Hepatocyte (in vitro differentiated cells): ENCODE results near the gene FLT1.

Experiments
- EZH2 ChIP-seq: fragments of 200-600 bp; sonication (generic); IDR thresholded peaks from 2 replicates; pipeline ENCODE4 v1.6.1; 2016; ENCODE audit warnings: antibody characterized with exemption, mild to moderate bottlenecking, borderline replicate concordance
- TF ChIP-seq, protein P1 (sequence below): fragments of 200-600 bp; sonication (generic); IDR thresholded peaks from 2 replicates; pipeline ENCODE4 v1.5.1; 2016; ENCODE audit warnings: antibody characterized with exemption, mild to moderate bottlenecking; ENCODE audit not compliant: poor library complexity

DNA sequence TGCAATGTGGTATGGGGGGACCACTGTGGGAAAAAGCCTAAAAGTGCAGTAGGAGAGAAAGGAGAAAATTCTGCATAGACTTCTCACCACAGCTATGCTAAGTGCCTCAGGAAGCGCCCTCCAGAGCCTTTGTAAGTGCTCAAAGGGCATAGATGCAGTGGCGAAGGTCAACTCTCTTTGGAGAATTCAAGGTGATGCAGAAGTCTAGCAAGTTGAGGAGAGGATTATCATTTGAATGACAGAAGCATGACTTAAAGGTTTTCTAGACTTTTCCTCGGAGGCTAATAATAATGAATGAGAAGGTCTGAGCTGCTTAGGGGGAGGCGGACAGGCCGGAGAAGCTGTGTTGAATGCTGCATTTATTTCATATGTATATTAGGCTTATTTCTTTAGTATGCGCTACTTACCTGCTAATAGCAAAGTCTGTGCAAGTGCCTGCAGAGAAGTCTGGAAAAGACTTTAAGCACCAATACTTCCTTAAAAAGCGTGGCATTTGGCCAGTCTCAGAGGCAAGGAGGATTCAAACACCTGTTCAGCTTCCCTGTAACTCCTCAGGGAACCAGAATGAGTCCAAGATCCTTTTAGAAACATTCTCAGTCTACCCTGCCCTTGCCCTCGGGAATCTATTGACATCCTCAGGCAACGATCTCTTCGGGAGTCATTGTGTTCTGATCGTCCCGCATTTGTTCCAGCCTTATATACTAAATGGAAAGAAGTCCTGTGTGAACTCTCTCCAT, 56.2 kb downstream of the FLT1 start:
- TF ChIP-seq, protein P1, sequence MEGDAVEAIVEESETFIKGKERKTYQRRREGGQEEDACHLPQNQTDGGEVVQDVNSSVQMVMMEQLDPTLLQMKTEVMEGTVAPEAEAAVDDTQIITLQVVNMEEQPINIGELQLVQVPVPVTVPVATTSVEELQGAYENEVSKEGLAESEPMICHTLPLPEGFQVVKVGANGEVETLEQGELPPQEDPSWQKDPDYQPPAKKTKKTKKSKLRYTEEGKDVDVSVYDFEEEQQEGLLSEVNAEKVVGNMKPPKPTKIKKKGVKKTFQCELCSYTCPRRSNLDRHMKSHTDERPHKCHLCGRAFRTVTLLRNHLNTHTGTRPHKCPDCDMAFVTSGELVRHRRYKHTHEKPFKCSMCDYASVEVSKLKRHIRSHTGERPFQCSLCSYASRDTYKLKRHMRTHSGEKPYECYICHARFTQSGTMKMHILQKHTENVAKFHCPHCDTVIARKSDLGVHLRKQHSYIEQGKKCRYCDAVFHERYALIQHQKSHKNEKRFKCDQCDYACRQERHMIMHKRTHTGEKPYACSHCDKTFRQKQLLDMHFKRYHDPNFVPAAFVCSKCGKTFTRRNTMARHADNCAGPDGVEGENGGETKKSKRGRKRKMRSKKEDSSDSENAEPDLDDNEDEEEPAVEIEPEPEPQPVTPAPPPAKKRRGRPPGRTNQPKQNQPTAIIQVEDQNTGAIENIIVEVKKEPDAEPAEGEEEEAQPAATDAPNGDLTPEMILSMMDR, result no peak
- no peak for TF ChIP-seq EZH2
